HG03025 (cell line): ENCODE results near the gene DDX19B.
"Not testable (repeated sequence)": the region's sequence is repeated elsewhere in the genome, so short reads cannot be mapped to it uniquely, and the experiment has no call there.

Experiments
- ATAC-seq: cut with Tn5 transposase; IDR thresholded peaks from one replicate; pipeline ENCODE4 v1.9.1; 2021; ENCODE audit warnings: mild to moderate bottlenecking, moderate library complexity; ENCODE audit not compliant: unreplicated experiment, low FRiP score

The DDX19B gene

GRCh38 chr16:70298988-70299938, at the start of gene DDX19B:
Gene DDX19B, plus strand, starts transcription at chr16:70299186. Its CDS starts 112 bp downstream, at chr16:70299298.
- ATAC-seq: peak; percentile 60

- ATAC-seq: not testable (repeated sequence)
These were observed 49.3 kb upstream of the DDX19B start for GRCh38 chr16:70249697-70250096.

- peak; percentile 29 for ATAC-seq
These were observed 48.0 kb upstream of the DDX19B start for GRCh38 chr16:70250748-70251628.

- peak; percentile 79 for ATAC-seq
These were observed 47.2 kb upstream of the DDX19B start, which contains the start of gene EXOSC6 for GRCh38 chr16:70251629-70252354. Gene EXOSC6, minus strand, starts transcription at chr16:70251940. Its CDS starts 40 bp downstream, at chr16:70251900.

GRCh38 chr16:70252355-70252988, 46.5 kb upstream of the DDX19B start:
- ATAC-seq: no peak

- ATAC-seq: no peak
These were observed 45.5 kb upstream of the DDX19B start for GRCh38 chr16:70253291-70254106.

- no peak for ATAC-seq
These were observed 44.6 kb upstream of the DDX19B start for GRCh38 chr16:70254180-70254964.

GRCh38 chr16:70254965-70255286, 44.1 kb upstream of the DDX19B start:
- ATAC-seq: no peak

GRCh38 chr16:70255574-70255973, 43.4 kb upstream of the DDX19B start:
- ATAC-seq: no peak

GRCh38 chr16:70257391-70257790, 41.6 kb upstream of the DDX19B start:
- no peak for ATAC-seq

GRCh38 chr16:70258065-70258464, 40.9 kb upstream of the DDX19B start:
- no peak for ATAC-seq

- ATAC-seq: no peak
These were observed 40.0 kb upstream of the DDX19B start for GRCh38 chr16:70258946-70259345.

GRCh38 chr16:70259903-70260302, 39.1 kb upstream of the DDX19B start:
- ATAC-seq: not testable (repeated sequence)

GRCh38 chr16:70267516-70267915, 31.5 kb upstream of the DDX19B start:
- no peak for ATAC-seq

GRCh38 chr16:70267922-70268321, 31.1 kb upstream of the DDX19B start:
- ATAC-seq: not testable (repeated sequence)

GRCh38 chr16:70269471-70269870, 29.5 kb upstream of the DDX19B start:
- ATAC-seq: no peak

GRCh38 chr16:70270176-70270575, 28.8 kb upstream of the DDX19B start:
- ATAC-seq: no peak

- ATAC-seq: no peak
These were observed 27.3 kb upstream of the DDX19B start for GRCh38 chr16:70271696-70272095.
